HEK293T (cell line): ENCODE results near the gene ACSM3.

Source experiments
- BHLHE40 ChIP-seq: fragments of 450-650 bp; IDR thresholded peaks from 2 replicates; pipeline ENCODE4 v1.6.1; 2016; ENCODE audit warnings: mild to moderate bottlenecking, moderate library complexity, borderline replicate concordance
- FOXK2 ChIP-seq: fragments of 450-650 bp; IDR thresholded peaks from 2 replicates; pipeline ENCODE4 v1.6.1; 2016; ENCODE audit warnings: mild to moderate bottlenecking
- NFRKB ChIP-seq: fragments of 450-650 bp; IDR thresholded peaks from 2 replicates; pipeline ENCODE4 v1.6.1; 2016; ENCODE audit warnings: mild to moderate bottlenecking, moderate library complexity
- SUZ12 ChIP-seq: fragments of 450-650 bp; IDR thresholded peaks from 2 replicates; pipeline ENCODE4 v1.6.1; 2016; ENCODE audit warnings: mild to moderate bottlenecking

DNA sequence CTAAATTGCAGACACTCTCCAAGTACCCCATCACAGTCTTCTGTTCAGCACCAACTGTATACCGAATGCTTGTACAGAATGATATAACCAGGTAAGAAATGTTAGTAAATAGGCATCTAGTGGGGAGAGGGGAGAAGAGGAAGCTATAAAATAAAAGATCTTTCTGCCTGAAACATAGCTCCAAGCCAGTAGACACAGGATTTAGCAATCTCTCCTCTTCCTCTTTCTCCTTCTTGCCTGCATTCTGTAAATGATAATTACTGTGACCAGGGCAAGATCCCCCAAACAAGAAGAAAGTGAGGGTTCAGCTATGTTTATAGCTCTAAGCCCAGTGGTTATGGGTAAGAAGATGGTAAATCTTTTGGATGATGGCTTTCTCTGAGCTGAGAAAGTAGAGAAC, 17.9 kb downstream of the ACSM3 start:
- TF ChIP-seq SUZ12 = no peak
- TF ChIP-seq BHLHE40 = no peak
- TF ChIP-seq FOXK2 = no peak
- TF ChIP-seq NFRKB = no peak
